ENCODE data around the gene MAML3. TPM values are rescaled to one million over a fixed set of nuclear protein-coding genes. Genes with fewer than 3 reads are reported as not detected.

Gene MAML3
- total and polyA plus RNA-seq, 2 experiments from 2014 or later, result 1.7 to 6.5 TPM

DNA sequence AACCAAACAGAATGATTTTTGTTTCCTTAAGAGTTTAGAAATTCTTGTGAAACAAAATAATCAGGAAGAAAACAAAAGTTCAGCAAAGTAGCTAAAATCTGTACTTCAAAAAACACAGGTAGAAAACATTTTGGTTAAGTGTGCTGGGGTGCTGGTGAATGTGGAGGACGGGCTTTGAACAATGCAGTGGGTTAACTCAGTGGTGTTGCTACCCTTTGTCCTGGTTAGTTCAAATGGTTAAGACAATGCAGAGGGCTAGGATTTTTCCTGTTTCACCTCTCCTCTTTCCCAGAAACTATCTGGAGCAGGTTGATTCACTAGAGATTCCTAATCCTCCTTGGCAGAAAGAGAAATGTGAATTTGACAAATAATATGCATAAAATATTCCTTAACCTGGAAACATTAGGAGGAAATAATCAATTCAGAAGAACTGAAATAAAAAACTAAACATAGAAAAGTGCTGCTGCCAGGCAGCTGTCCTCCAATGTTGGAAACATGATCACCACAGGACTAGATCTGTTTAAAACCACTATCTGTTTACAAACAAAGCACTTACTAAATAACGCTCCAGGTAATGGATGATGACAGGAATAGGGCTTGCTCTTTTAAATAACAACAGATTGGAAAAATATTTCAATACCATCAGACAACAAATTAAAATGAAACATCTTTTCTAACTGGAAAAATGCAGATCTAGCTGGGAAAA lies 148.9 kb downstream of the MAML3 start:
- no peaks in the 10 kb centered on the region; the same call in 1 of the 2 replicates for H3K27me3 ChIP-seq (ENCODE audit: insufficient read depth)
- peaks cover 35% of the 10 kb centered on the region for H3K4me1 Mint-ChIP-seq
- peak; percentile 80 for ATAC-seq
- H3K4me1 ChIP-seq (ENCODE audit: insufficient read depth), result peaks cover 33% of the 10 kb centered on the region
- H3K36me3 Mint-ChIP-seq (ENCODE audit: low read depth), result no peaks in the 10 kb centered on the region
- H3K36me3 ChIP-seq (ENCODE audit: insufficient read depth), result no peaks in the 10 kb centered on the region
- no peaks in the 10 kb centered on the region for H3K9me3 Mint-ChIP-seq
- TF ChIP-seq STAT1 (IDR thresholded peaks at IDR 0.05; ENCODE audit: unreplicated experiment) (no peak), EZH2phosphoT487 (IDR thresholded peaks at IDR 0.05; ENCODE audit: unreplicated experiment) (no peak), EZH2 (IDR thresholded peaks at IDR 0.05; ENCODE audit: low read depth, unreplicated experiment) (no peak)
- TF ChIP-seq, protein P1, sequence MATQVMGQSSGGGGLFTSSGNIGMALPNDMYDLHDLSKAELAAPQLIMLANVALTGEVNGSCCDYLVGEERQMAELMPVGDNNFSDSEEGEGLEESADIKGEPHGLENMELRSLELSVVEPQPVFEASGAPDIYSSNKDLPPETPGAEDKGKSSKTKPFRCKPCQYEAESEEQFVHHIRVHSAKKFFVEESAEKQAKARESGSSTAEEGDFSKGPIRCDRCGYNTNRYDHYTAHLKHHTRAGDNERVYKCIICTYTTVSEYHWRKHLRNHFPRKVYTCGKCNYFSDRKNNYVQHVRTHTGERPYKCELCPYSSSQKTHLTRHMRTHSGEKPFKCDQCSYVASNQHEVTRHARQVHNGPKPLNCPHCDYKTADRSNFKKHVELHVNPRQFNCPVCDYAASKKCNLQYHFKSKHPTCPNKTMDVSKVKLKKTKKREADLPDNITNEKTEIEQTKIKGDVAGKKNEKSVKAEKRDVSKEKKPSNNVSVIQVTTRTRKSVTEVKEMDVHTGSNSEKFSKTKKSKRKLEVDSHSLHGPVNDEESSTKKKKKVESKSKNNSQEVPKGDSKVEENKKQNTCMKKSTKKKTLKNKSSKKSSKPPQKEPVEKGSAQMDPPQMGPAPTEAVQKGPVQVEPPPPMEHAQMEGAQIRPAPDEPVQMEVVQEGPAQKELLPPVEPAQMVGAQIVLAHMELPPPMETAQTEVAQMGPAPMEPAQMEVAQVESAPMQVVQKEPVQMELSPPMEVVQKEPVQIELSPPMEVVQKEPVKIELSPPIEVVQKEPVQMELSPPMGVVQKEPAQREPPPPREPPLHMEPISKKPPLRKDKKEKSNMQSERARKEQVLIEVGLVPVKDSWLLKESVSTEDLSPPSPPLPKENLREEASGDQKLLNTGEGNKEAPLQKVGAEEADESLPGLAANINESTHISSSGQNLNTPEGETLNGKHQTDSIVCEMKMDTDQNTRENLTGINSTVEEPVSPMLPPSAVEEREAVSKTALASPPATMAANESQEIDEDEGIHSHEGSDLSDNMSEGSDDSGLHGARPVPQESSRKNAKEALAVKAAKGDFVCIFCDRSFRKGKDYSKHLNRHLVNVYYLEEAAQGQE (IDR thresholded peaks at IDR 0.05; ENCODE audit: unreplicated experiment), result no peak
- H2AFZ ChIP-seq, result no peak overlapping the region
- peaks cover 5% of the 10 kb centered on the region for H3K27me3 Mint-ChIP-seq (ENCODE audit: insufficient read depth, low read depth, poor library complexity)
- H3F3A ChIP-seq (replicated peaks; ENCODE audit: low read depth), result no peaks in the 10 kb centered on the region
- no peak overlapping the region for H3K27ac Mint-ChIP-seq
- DNase-seq (ENCODE audit: low spot score), result peak; percentile 46
- H3K27ac ChIP-seq (ENCODE audit: low read depth), result no peak overlapping the region; the same call in 1 of the 2 replicates
- H4K20me1 ChIP-seq (replicated peaks; ENCODE audit: insufficient read depth), result no peaks in the 10 kb centered on the region
- no peaks in the 10 kb centered on the region for H3K9me2 ChIP-seq (ENCODE audit: insufficient read depth)
- no peaks in the 10 kb centered on the region for H3K79me2 ChIP-seq (replicated peaks; ENCODE audit: insufficient read depth)
- H3K4me3 Mint-ChIP-seq, result peak overlapping the region; percentile 68
- peak overlapping the region; percentile 37 for H3K4me3 ChIP-seq
- H3K4me2 ChIP-seq, result peak overlapping the region; percentile 68

DNA sequence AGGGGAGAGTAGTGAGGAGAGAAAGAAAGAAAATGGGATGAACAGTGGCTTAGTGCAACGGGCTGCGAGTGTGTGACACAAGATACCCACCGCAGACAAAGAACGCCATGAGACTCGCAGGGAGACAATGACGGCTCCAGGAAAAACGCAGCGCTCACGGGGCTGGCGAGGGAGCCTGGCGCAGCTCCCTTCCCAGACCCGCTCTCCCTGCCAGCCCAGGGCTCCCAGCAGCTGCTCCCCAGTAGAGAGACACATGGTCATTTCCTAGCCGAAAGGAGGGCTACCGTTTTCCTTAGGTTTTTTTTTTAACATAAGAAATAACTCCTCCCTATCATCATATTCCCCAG lies 149.5 kb downstream of the MAML3 start:
- no peaks in the 10 kb centered on the region for H3K9me3 Mint-ChIP-seq
- DNase-seq (ENCODE audit: low spot score) (peak; percentile 73), ATAC-seq (peak; percentile 93)
- H3K27ac ChIP-seq (ENCODE audit: low read depth), result no peak overlapping the region
- no peaks in the 10 kb centered on the region for H4K20me1 ChIP-seq (replicated peaks; ENCODE audit: insufficient read depth)
- H3K27me3 ChIP-seq (ENCODE audit: insufficient read depth), result no peaks in the 10 kb centered on the region; the same call in 1 of the 2 replicates
- H3K27ac Mint-ChIP-seq, result 0 out of 2 replicates have a peak overlapping the region, but pooled peaks have one; percentile 17
- H3K4me1 Mint-ChIP-seq, result peaks cover 35% of the 10 kb centered on the region
- TF ChIP-seq JUNB (IDR thresholded peaks at IDR 0.05; ENCODE audit: unreplicated experiment), result no peak
- TF ChIP-seq EZH2phosphoT487 (IDR thresholded peaks at IDR 0.05; ENCODE audit: unreplicated experiment), result no peak
- TF ChIP-seq EZH2 (IDR thresholded peaks at IDR 0.05; ENCODE audit: low read depth, unreplicated experiment), result no peak
- TF ChIP-seq, protein P1 (IDR thresholded peaks at IDR 0.05; ENCODE audit: unreplicated experiment), result no peak
- TF ChIP-seq ZNF331 (CRISPR knock-in tag; IDR thresholded peaks at IDR 0.05; ENCODE audit: low read depth), result no peak
- no peaks in the 10 kb centered on the region for H3K36me3 ChIP-seq (ENCODE audit: insufficient read depth)
- H3K4me1 ChIP-seq (ENCODE audit: insufficient read depth), result peaks cover 33% of the 10 kb centered on the region
- no peaks in the 10 kb centered on the region for H3K36me3 Mint-ChIP-seq (ENCODE audit: low read depth)
- peak overlapping the region; percentile 68 for H3K4me3 Mint-ChIP-seq
- H3K9me2 ChIP-seq (ENCODE audit: insufficient read depth), result no peaks in the 10 kb centered on the region
- H2AFZ ChIP-seq, result no peak overlapping the region
- H3F3A ChIP-seq (replicated peaks; ENCODE audit: low read depth), result no peaks in the 10 kb centered on the region
- H3K27me3 Mint-ChIP-seq (ENCODE audit: insufficient read depth, low read depth, poor library complexity), result peaks cover 5% of the 10 kb centered on the region
- H3K4me3 ChIP-seq, result peak overlapping the region; percentile 37
- no peaks in the 10 kb centered on the region for H3K79me2 ChIP-seq (replicated peaks; ENCODE audit: insufficient read depth)
- peak overlapping the region; percentile 68 for H3K4me2 ChIP-seq
